NCI-H774 (cell line): ENCODE measurements around the gene CTNS.
"Not testable (repeated sequence)": the region's sequence is repeated elsewhere in the genome, so short reads cannot be mapped to it uniquely, and the experiment has no call there.

Source experiments
- DNase-seq: peaks from one replicate; lab custom pipeline; 2025; lab: John Stamatoyannopoulos, UW

CTNS gene

GRCh38 chr17:3688027-3688553, 51.5 kb downstream of the CTNS start:
- no peak for DNase-seq

- DNase-seq, result no peak
These were observed 52.3 kb downstream of the CTNS start for GRCh38 chr17:3688852-3689261.

DNA sequence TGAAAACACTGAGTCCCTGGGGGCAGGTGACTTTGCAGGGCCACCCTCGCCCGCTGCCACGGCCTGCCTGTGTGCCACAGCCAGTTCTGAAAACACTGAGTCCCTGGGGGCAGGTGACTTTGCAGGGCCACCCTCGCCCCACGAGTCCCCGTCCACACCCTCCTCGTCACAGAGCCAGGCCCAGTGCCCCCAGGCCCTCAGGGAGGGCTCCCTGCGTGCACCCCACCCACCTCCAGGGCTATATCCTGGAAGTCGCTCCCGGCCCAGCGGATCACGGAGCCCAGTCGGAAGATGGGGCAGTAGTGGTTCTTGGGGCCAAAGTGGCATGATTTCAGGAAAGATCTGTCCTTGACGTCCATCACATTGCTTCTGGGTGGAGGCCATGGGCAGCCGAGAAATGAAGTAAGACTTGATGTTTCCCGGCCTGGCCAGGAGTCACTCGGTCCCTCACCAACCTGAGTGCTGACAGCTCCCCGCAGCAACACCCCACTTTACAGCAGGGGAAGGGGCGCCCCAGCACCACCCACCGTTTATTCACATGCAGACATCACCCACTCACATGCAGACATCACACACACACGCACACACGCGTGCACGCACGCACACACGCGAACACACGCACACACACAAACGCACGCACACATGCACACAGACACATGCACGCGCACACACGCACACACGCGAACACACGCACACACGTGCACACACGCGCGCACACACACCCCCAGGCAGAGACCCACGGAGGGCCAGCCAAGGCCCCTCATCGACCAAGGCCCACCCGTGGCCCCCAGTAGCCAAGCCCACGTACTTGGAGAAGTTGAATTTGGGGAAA, 52.9 kb downstream of the CTNS start:
- DNase-seq, result no peak

DNA sequence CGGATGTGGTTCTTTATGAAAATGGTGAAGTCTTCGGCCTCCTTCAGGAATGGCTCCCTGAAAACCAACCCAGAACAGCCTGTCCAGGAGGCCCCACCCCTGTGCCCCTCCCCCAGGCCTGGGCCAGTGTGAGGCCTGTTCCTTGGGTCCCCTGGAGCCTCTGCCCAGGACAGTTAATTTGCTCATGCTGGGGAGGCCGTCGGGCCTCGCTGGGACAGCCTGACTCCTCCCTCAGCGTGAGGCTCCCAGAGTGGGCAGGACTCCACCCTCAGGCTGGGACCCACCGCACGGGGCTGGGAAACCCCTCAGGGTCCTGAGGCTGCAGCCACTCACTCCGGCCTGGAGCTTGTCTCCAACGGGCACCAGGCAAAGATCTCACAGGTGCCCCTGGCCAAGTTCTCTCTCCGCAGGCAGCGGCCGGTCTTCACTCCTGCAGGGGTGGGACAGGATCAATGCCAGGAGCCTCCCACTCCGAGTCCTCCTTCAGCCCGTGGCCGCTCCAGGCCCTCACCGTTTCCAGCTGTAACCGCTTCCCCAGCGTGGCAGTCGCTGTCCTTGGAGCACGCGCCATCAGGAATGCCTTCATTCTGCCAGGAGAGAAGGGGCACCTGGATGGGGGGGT, 53.6 kb downstream of the CTNS start:
- no peak for DNase-seq

- no peak for DNase-seq
These were observed 55.1 kb downstream of the CTNS start for GRCh38 chr17:3691617-3692067.

GRCh38 chr17:3692346-3692745, 55.8 kb downstream of the CTNS start:
- no peak for DNase-seq

DNA sequence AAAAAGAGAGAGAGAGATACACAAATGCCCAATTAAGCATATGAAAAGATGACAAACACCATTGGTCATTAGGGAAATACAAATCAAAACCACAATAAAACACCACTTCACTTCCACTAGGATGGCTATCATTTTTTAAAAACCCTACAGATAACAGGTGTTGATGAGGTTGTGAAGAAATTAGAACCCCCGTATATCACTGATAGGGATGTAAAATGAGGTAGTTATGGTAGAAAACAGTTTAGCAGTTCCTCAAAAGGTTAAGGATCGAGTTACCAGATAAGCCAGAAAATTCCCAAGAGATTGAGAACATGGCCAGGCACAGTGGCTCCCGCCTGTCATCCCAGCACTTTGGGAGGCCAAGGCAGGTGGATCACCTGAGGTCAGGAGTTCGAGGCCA, 56.6 kb downstream of the CTNS start:
- DNase-seq, result no peak

DNA sequence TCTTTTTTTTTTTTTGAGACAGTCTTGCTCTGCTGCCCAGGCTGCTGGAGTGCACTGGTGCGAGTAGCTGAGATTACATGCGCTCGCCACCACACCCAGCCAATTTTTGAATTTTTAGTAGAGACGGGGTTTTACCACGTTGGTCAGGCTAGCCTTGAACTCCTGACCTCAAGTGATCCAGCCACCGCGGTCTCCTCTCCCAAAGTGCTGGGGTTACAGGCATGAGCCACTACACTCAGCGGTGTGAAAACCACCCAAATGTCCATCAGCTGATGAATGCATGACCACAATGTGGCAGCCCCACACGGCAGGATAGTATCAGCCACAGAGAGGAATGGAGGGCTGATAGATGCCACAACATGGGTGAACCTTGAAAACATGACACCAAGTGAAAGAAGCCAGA, 57.3 kb downstream of the CTNS start:
- no peak for DNase-seq

GRCh38 chr17:3695129-3695722, 58.7 kb downstream of the CTNS start:
- DNase-seq, result no peak

DNA sequence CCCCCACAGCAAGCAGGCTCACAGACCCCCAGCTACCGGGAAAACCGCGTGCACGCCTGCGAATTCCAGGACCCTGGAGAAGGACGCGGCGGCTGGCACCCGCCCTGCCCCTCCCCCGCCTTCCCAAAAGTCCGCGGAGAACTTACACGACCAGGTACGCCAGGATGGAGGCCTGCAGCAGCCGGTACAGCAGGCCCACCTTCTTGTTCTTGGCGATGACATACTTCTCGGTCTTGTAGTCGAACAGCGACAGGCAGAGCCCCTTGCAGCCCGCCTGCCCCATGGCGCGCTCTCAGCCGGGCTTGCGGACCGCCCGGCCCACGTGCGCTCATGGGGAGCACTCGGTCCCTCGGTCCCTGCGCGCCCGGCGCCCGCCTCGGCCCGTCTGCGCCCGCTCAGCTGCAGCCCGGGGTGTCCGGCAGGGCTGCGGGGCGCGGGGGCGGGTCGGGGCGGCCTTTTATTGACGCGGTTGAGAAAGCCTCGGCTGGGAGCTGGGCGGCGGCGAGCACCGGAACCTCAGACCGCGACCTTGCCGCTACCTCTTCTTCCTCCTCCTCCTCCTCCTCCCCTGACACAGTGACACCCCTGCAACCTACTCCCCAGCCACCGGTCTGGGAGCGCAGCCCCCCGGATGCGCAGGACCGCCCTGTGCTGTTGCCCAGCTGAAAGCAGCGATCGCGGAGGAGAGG, 59.3 kb downstream of the CTNS start, which contains the start of gene P2RX5:
Gene P2RX5, minus strand, starts transcription at position 433 of the 689 bp plus-strand sequence. Its CDS starts 150 bp downstream, at position 283.
- no peak for DNase-seq

GRCh38 chr17:3697103-3697476, 60.5 kb downstream of the CTNS start:
- DNase-seq, result no peak

GRCh38 chr17:3698139-3698538, 61.6 kb downstream of the CTNS start:
- no peak for DNase-seq

GRCh38 chr17:3699951-3700350, 63.4 kb downstream of the CTNS start:
- DNase-seq, result no peak

GRCh38 chr17:3702041-3702539, 65.5 kb downstream of the CTNS start:
- DNase-seq, result not testable (repeated sequence)

GRCh38 chr17:3704931-3705717, 68.6 kb downstream of the CTNS start:
- DNase-seq, result no peak

DNA sequence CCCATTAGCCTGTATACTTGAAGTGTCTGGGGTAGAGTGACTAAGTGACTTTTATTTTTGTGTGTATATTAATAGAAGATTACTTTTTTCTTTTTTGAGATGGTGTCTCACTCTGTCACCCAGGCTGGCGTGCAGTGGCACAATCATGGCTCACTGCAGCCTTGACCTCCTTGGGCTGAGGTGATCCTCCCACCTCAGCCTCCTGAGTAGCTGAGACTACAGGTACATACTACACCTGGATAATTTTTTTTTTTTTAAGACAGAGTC, 69.1 kb downstream of the CTNS start:
- DNase-seq, result not testable (repeated sequence)

- DNase-seq, result no peak
These were observed 71.8 kb downstream of the CTNS start for GRCh38 chr17:3708366-3708765.

- no peak for DNase-seq
These were observed 74.4 kb downstream of the CTNS start for GRCh38 chr17:3710951-3711383.
